NCI-H82 treated with DMSO at 0.1 percent for 48 hours (cell line): ENCODE results near the gene SH3RF1.

Experiments used
- DNase-seq: peaks from one replicate; lab custom pipeline; 2025; ENCODE audit not compliant: unreplicated experiment; lab: John Stamatoyannopoulos, UW

SH3RF1 gene

DNA sequence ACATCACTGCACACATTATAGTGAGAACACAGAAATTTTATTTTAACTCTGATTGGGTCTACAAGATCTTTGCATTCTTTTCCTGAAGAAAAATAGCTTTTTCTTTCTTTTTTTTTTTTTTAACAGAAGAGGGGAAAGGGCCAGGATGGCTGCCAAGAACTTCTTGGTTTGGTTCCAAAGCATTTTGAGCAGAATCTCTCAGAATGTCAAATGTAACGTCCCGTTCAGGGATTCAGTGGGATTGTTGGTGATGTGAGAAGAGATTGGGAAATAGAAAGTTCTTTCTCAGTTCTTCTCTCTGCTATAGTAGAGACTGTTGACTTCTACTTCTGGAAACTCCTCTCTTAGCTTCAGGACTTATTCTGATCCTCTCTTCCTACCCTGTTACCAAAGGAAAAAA is 189.8 kb downstream of the SH3RF1 start:
- DNase-seq = no peak

DNA sequence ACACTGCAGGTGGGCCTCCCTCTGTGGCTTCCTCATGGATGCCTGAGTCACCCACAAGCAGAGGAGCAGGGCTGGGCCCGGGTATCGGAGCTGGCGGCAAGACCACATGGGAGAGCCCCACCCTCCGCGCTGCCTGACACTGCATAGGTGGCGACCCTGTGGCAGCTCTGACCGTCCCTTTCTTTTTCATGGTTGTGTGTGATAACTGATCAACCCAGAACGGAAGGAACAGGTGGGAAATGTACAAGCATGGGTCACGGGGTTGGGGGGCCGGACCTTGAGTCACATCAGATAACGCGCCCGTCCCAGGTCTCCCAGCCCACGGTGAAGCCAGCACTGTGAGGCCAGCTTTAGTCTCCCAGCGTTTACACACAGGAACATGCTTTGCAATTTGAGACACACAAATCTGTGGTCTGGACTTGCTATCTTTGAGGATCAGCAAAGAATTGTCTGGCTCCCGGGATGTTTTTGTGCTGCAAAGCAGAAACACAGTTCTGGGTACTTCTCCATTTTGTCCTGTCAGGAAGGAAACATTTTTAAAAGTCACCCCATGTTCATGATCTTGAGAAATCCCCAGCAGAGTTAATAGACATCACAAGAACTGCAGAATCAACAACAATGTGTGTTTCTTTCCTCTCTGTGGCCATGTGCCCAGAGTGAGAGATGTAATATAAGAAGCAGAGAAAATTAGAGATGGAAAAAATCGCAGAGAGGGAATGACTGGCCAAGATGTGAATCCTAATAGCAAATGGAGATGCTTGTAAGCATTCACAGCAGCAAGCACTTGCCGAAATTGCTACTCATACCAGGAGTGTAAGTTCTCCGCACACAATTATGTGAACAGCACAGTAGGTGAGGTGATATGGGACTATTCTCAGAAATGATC is 190.6 kb downstream of the SH3RF1 start:
- DNase-seq = no peak

DNA sequence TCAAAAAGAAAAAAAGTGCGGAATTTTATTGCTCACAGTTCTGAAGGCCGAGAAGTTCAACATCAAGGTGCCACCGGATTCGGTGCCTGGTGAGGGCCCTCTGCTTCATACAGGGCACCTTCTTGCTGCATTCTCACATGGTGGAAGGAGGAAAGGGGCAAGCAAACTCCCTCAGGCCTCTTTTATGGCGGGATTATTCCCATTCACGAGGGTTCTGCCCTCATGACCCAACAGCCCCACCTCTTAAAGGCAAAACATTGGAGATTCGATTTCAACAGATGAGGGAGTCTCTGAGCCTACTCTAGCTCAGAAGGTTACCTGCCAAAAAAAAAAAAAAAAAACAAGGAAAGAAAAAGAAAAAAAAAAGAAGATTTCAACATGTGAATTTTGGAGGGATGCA is 196.6 kb downstream of the SH3RF1 start:
- no peak for DNase-seq

DNA sequence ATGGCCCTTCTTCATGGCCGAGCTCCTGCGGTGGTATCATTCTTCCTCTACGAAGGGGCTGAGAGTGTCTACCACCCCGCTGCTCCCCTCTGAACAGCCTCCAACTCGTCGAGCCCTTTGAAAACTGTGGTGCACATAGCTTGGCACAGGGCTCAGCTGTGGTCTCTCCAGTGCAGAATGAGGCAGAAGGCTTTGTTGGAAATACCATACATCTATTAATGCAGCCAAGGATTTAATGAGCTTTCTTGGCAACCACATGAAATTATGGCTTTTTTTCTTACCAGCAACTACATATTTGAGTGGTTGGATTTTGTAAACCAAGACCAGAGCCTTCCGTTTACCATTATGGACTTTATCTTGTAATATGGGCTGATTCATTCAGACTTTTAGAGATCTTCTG is 199.0 kb downstream of the SH3RF1 start:
- DNase-seq = no peak

DNA sequence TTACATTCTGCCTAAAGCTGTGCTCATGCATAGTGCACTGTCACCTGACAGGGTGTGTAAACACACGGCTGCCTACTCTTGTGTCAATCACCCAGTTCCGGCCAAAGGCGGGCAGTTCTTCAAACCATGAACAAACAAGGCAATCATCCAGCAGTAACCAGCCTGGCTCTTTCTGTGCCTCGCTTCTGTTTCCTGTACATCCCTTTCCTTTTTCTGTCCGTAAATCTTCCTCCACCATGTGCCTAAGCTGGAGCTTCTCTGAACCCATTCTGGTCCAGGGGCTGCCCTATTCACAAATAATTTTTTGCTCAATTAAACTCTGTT is 199.9 kb downstream of the SH3RF1 start:
- DNase-seq = no peak

DNA sequence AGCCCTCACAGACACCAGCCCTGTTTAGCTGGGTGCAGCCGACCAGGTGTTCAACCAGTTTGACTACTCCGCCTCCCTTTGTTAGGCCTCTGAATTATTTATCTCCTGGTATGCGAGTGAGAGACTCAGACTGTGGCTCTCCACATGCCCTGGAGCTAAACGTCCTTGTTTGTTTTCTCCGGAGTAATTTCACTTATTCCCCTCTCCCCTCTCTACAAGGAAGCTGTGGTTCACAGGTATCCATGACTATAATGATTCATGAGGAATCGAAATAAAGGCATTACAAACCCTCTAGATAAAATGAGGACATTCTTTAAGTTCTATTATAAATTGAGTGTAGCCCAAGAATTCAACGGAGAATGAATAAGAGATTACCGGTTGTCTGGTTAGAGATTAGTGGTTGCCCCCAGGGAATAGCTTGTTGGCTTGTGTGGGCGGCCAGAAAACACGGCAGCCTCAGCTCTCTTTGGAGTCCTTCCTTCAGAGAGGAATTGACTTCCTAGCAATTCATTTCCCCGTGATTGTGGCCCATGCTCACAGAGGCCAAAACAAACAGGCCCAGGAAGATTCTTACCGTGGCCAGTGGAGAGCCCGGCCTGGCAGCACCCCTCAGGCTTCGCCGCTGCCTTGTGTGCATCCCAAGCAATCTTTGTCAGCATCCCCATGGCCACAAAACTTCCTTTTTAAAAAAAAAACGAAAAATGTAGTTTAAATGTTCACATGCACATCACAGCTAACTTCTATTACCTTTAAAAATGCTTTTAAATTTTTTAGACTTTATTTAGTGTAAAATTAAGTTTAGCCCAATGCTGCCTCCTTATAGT is 200.5 kb downstream of the SH3RF1 start:
- peak; percentile 68 for DNase-seq

DNA sequence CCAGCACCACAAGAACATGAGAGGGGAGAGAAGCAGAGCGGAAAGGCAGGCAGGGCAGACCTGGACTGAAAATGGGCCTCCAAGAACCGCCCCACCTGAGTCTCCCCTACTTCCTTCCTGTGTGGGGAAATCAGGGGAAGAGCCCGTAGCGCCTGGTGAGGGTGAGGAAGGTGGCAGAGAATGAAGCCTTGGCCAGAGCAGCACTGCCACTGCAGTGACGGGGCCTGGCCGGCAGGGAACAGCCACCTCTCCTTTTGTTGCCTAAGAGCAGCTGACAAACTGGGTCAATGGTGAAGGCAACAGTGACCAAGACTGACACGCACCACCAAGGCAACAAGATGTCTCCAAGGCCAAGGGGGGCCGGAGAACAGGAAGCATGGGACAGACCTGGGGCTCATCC is 202.3 kb downstream of the SH3RF1 start:
- no peak for DNase-seq

DNA sequence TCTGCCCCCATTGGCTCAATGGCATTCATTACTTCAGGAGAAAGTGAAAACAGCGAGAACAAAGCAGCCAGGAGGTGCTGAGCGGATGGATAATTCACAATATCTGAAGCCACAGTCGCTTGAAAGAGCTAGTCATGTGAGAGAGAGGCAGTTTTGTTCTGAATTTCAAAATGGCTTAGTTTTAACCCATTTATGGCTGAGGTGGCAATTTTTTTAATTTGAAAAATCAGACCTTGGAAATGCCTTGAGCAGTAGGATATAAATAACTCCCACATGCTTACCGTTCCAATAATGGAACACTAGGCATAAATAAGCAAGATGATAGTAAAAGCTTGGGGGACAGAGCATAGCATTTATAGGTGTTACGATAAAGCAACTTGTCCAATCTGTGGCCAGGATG is 203.8 kb downstream of the SH3RF1 start:
- DNase-seq = no peak

DNA sequence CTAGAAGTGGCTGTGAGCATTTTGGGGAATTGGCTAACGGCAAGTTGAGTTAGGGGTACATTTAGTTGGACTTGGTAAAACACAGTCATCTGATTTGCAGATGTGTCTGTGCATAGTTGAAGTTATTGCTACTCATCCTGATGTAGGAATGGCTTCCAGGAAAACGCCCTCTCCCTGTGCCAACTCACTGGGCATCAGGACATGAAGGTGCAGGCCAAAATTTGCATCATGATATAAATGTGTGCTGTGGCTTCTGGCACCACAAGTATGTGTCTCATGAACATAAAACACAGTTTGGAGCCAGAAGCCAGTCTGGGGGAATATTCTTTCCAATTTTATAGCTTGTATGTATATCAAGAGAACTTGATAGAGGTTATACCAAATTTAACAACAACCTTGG is 206.5 kb downstream of the SH3RF1 start:
- DNase-seq = no peak

DNA sequence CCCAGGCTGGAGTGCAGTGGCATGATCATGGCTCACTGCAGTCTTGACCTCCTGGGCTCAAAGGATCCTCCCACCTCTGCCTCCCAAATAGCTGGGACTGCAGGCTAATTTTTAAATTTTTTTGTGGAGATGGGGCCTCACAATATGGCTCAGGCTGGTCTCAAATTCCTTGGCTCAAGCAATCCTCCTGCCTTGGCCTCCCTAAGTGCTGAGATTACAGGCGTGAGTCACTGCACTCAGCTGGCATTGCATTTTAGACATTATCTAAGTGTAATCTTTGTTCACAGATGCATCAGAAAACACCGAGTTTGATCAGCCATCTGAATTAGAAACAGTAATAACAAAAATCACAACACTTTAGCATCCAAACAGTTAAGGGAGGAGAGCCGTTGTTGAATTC is 207.3 kb downstream of the SH3RF1 start:
- no peak for DNase-seq

DNA sequence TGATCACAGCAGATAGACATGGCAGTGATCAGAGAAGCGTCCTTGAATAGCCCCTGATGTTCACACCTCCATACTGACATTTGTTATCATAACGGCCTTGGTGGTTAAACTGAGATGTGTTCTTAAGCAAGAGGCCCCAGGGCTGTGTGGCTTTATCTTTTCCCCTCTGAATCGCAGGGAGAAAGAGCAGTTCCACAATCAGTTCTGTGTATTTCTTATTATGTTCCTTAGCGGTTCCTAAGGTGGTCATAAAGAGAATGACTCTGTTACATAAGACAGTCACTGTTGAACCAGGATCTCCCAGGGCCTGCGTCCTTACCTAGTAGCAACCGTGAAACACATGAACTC is 207.9 kb downstream of the SH3RF1 start:
- no peak for DNase-seq

DNA sequence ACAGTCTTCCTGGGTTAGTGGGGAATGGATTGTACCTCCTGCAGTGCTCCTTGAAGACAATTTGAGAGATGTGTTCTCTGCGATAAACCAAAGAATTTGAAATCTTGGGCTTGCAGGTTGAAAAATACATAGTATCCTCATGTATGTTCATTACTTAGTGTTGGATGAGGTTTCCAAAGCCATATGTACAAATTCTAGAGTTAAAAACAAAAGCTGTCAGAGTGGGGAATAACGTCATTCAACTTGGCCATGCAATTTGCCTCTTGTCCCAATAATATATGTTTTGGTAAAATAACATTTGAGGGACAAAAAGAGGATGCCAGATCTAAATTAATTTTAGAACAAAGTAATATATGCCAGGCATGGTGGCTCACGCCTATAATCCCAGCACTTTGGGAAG is 209.4 kb downstream of the SH3RF1 start:
- no peak for DNase-seq

DNA sequence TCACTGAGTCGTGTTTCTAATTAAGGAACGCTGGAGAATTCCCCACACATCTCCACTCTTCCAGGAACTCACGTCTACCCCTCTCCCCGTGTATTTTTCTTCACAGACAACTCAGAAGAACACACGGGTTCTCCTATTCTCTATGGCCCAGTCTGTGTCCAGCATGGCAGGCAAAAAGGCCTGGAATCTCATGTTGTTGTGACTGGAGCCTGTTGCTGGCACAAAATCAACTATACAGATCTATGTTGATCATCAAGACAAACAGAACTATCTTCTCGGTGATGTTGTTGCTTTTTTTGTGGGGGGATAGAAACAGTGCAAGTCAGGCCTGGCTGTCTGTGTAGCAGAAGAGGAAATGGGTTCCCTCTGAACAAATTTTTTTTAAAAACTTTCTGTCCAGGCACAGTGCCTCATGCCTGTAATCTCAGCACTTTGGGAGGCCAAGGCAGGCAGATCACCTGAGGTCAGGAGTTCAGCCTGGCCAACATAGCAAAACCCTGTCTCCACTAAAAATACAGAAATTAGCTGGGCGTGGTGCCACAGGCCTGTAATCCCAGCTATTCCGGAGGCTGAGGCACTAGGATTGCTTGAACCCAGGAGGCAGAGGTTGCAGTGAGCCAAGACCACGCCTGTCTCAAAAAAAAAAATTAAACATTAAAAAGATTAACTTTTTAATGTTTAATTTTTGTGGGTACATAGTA is 210.2 kb downstream of the SH3RF1 start:
- no peak for DNase-seq

DNA sequence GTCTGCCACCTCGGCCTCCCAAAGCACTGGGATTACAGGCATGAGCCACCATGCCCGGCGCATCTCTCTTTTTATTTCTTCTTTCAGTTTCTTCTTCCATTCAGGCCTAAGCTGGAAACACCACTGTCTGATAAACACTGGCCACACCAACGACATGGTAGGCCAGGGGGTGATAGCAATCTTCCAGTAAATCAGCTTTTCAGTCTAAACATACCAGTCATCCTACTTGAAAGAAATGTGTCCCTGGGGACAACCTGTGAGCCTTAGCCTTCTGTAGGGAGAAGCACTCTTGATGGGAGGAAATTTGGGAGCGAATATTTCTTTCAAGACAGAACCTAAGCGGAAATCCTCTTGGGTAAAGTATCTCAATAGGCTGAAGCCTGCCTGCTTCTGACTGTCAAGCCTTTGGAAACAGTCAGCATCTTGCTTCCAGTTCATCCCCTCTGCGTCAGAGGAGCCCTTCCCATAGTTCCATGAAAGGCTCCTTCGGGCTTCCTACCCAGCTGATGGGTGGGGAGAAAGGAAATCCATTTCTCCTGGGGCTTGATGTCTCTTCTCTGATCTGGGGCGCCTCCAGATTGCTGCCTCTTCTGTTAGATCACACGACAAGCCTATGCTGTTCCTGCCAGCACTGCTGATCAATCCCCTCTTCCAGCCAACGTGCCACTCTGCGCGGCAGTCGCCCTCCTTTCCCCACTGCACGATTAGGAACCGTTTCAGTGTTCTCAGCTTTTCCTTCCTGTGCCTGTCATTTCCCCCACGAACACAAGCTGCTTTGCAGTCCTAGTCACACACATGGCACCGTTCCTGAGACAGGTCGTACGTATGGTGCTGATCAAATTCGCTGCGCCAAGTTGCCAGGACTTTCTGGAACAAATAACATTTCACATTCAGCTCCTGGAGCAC is 211.2 kb downstream of the SH3RF1 start:
- DNase-seq = no peak

DNA sequence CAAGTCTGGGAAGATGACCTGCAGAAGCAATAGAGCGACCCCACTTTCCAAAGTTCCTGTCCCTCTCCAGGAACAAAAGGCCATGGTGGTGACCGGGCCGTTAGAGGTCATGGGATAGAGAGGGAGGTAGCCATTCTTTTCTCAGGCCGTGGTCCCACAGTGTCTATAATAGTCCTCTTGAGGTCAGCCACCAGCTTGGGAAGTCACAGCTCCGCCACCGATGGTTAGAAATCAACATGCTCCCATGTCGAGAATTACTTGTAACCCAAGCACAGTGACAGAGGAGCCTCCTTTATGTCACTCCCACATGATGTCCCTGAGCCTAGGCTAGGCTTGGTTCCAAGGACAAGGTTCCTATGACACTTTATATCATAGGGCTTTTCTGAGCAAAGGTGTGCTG is 212.4 kb downstream of the SH3RF1 start:
- no peak for DNase-seq

DNA sequence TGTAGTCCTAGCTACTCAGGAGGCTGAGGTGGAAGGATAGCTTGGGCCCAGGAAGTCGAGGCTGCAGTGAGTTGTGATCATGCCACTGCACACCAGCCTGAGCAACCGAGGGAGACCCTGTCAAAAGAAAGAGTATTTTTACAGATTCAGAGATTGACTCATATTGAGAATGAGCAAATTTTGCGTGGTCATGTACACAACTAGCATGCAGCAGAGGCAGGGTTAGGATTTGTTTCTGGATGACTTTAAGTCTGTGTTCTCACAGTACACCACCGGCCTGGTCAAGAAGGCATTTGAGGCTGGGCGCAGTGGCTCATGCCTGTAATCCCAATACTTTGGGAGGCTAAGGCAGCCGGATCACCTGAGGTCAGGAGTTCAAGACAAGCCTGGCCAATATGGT is 215.9 kb downstream of the SH3RF1 start:
- no peak for DNase-seq

DNA sequence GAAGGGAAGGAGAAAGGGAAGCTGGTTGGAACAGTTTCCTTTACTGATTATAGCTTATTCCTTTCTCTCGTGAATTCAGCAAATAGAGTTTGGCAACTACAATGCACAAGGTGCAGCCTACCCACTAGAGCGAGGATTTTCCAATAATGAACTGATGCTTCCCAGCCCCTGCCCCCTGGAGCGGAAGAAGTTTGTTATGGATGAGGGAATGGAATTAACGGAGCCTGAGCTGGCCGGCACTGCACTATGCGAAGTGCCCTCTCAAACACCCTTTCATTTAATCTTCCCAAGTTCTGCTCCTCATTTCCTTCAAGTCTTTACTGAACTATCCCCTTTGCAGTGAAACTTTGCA is 218.2 kb downstream of the SH3RF1 start:
- no peak for DNase-seq

DNA sequence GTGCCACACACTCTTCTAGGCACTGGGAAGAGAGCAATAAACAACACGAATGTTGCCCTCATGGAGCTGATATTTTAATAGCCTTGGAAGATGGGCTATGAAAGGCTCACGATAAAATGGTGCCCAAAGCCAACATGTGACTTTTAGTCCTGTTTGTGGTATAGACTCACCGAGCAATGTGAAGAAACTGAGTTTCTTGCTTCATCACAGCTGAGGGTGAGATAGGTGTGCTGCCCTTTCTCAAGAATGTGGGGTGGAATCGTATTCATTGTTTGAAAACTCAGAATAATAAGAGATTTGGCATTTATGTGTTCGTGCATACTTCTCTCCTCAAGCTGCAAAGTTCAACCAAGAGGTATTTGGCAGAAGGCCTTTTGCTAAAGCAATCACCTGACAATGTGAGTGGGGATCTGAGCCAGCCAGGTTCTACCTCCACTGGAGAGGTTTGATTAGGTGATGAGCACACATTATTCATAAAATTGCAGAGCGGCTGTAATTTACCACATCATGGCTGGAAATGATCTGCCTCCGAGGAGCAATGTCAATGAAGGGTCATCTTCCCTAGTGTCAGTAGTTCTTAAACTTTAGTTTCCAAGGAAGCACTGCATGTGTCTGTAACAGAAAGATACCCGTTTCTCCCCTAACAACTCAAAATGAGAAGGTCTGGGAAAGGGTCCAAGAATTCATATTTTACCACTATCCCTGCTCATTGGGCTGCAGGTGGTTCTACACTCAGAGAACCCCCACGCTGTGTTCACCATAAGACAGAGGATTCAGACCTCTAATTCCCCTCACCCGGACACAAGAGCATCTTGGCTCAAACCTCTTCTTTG is 218.8 kb downstream of the SH3RF1 start:
- no peak for DNase-seq

DNA sequence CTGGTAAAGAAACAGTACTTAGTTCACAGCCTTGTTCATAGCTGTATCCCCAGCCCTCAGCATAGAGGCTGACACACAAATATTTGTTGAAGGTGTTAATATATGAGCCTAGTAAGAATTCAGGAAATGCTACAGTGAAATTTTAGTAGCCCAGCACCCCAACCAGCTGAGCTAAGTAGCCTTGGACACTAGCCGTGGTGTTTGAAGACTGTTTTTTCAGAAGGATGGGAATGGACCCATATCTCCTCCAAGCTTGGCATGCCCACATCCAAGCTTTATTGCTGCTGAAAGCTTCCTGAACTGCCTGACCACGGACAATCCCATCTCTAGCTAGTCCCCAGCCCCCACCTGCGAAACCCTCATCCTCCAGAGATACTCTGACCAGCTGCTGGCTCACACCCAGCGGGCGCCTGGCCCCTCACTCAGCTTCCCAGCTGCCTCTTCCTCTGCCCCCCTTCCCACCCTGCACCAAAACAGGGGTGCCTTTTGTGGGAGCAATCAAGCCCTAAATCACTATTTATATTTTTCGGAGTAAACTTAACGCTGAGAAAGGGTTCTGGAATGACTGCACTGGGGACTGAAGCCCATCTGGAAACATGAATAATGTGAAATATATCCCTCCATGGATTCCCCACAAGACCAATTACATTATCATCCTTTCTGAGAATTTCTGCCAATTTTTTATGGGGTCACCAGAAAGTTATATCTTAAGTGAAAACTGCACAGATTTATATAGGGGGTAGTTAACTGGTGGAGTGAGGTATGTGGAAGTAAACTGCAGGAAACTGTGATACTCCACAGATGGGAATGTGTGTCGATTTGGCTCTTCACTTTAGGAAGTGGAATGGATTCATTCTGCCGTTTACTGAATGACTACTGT is 219.6 kb downstream of the SH3RF1 start:
- no peak for DNase-seq
